PC-9 (cell line): ENCODE results near the gene PTPN14. TPM values are rescaled to one million over a fixed set of nuclear protein-coding genes. Genes with fewer than 3 reads are reported as not detected.

Experiments used
- BruUV-seq: library from RNA; stranded (reverse); fragments of 400-500 nt; replicated peaks from 2 replicates; lab custom pipeline; 2021; lab: Mats Ljungman, UMichigan
- CTCF ChIA-PET: fragments of 300-600 bp; sonication (Branson Sonifier 250); formaldehyde crosslinking; loops from one replicate; lab custom pipeline; 2022; ENCODE audit warnings: antibody characterized with exemption; lab: Charles Lee
- POLR2A ChIA-PET: fragments of 300-600 bp; sonication (Branson Sonifier 250); formaldehyde crosslinking; loops from one replicate; lab custom pipeline; 2022; ENCODE audit warnings: antibody characterized with exemption; ENCODE audit not compliant: unreplicated experiment; lab: Charles Lee
- DNase-seq, 2 experiments: peaks; one replicate each; pipeline versions ENCODE4 v3.0.0 to v3.0.0-alpha.2; 2015 to 2022; ENCODE audit warnings: mixed read lengths in 1 of 2
- H2AFZ ChIP-seq: fragments of 200-600 bp; sonication (generic); 2 replicates; pipeline ENCODE4 v1.8.1; 2017; ENCODE audit warnings: antibody characterized with exemption
- H3F3A ChIP-seq: fragments of 200-600 bp; sonication (generic); 2 replicates; pipeline ENCODE4 v1.8.1; 2017; ENCODE audit warnings: antibody characterized with exemption, mild to moderate bottlenecking, low read depth; ENCODE audit not compliant: insufficient read depth
- H3K27ac ChIP-seq: fragments of 200-600 bp; sonication (generic); 2 replicates; pipeline ENCODE4 v1.6.1; 2016; ENCODE audit warnings: mixed run types
- H3K27me3 ChIP-seq: fragments of 200-600 bp; sonication (generic); 2 replicates; pipeline ENCODE4 v1.6.1; 2016; ENCODE audit warnings: low read depth, mixed run types; ENCODE audit not compliant: insufficient read depth
- H3K36me3 ChIP-seq: fragments of 200-600 bp; sonication (generic); 2 replicates; pipeline ENCODE4 v1.6.1; 2016; ENCODE audit warnings: low read depth, mixed run types
- H3K4me1 ChIP-seq: fragments of 200-600 bp; sonication (generic); replicated peaks from 2 replicates; pipeline ENCODE4 v1.6.1; 2016; ENCODE audit warnings: mixed run types; ENCODE audit not compliant: insufficient read depth
- H3K4me2 ChIP-seq: fragments of 200-600 bp; sonication (generic); 2 replicates; pipeline ENCODE4 v1.6.1; 2017; ENCODE audit warnings: mixed run types
- H3K4me3 ChIP-seq: fragments of 200-600 bp; sonication (generic); 2 replicates; pipeline ENCODE4 v1.6.1; 2016; ENCODE audit warnings: mixed run types
- H3K79me2 ChIP-seq: fragments of 200-600 bp; sonication (generic); 2 replicates; pipeline ENCODE4 v1.6.1; 2017; ENCODE audit warnings: low read depth, mixed run types
- H3K9me2 ChIP-seq: fragments of 200-600 bp; sonication (generic); 2 replicates; pipeline ENCODE4 v1.8.1; 2017; ENCODE audit warnings: mild to moderate bottlenecking; ENCODE audit not compliant: insufficient read depth
- H3K9me3 ChIP-seq: fragments of 200-600 bp; sonication (generic); 2 replicates; pipeline ENCODE4 v1.8.1; 2016; ENCODE audit warnings: low read depth; ENCODE audit not compliant: insufficient read depth
- H4K20me1 ChIP-seq: fragments of 200-600 bp; sonication (generic); 2 replicates; pipeline ENCODE4 v1.8.1; 2017; ENCODE audit not compliant: insufficient read depth
- CTCF ChIP-seq: fragments of 200-600 bp; sonication (generic); conservative IDR thresholded peaks from 2 replicates; pipeline ENCODE4 v1.6.1; 2017; ENCODE audit warnings: mixed run types, antibody characterized with exemption, mild to moderate bottlenecking, moderate library complexity
- EZH2 ChIP-seq: fragments of 200-600 bp; sonication (generic); IDR thresholded peaks from 2 replicates; pipeline ENCODE4 v1.8.0; 2017; ENCODE audit warnings: antibody characterized with exemption, low read depth
- intact Hi-C: fragments of 100-400 bp; cut with micrococcal nuclease; formaldehyde crosslinking; loops from one replicate; pipeline ENCODE4 v1.10.0; 2022; ENCODE audit not compliant: unreplicated experiment
- total RNA-seq: library from RNA; stranded (reverse); gene quantifications from 2 replicates; pipeline ENCODE4 v1.2.3, GENCODE V29; 2021

PTPN14 gene
- total RNA-seq, 1 experiment from 2014 or later: 78.9 TPM

- TF ChIP-seq CTCF (no peak), EZH2 (no peak)
- ChIA-PET POLR2A (interaction anchor here (0.6 kb wide), 1 partner anchor 18 kb away, joined by 3 read pairs; no protein-coding TSS in a partner anchor), CTCF (no interaction called here)
- H3F3A ChIP-seq: peaks cover 19% of the 10 kb centered on the region
- H3K4me2 ChIP-seq: peak overlapping the region; percentile 24; the same call in 1 of the 2 replicates
- H3K27me3 ChIP-seq: no peaks in the 10 kb centered on the region
- no peak for DNase-seq
- no peaks in the 10 kb centered on the region for H3K36me3 ChIP-seq
- no peak overlapping the region for H3K27ac ChIP-seq
- H3K4me1 ChIP-seq: peaks cover 51% of the 10 kb centered on the region
- intact Hi-C loops: no loop called here
- H4K20me1 ChIP-seq: no peaks in the 10 kb centered on the region
- no peaks in the 10 kb centered on the region for H3K9me2 ChIP-seq
- no peak overlapping the region for H2AFZ ChIP-seq
- H3K9me3 ChIP-seq: peaks cover 3% of the 10 kb centered on the region; the same call in 1 of the 2 replicates
- H3K79me2 ChIP-seq: no peaks in the 10 kb centered on the region
- H3K4me3 ChIP-seq: no peak overlapping the region
- no TSS peak for BruUV-seq
Measured at GRCh38 chr1:214569357-214570004, 18.1 kb upstream of the PTPN14 start.

GRCh38 chr1:214568328-214568727 lies 16.9 kb upstream of the PTPN14 start:
- Histone ChIP-seq H3K4me1 (peaks cover 40% of the 10 kb centered on the region), H3K9me3 (peaks cover 3% of the 10 kb centered on the region; the same call in 1 of the 2 replicates), H3K79me2 (no peaks in the 10 kb centered on the region), H3K27ac (no peak overlapping the region), H2AFZ (no peak overlapping the region), H3K27me3 (no peaks in the 10 kb centered on the region), H3F3A (peaks cover 11% of the 10 kb centered on the region; the same call in 1 of the 2 replicates), H3K9me2 (no peaks in the 10 kb centered on the region), H3K36me3 (no peaks in the 10 kb centered on the region), H3K4me2 (no peak overlapping the region), H4K20me1 (no peaks in the 10 kb centered on the region), H3K4me3 (no peak overlapping the region)
- ChIA-PET POLR2A (interaction anchor here (0.6 to 0.7 kb wide), 3 partner anchors 16 to 105 kb away, joined by 3 to 9 read pairs (median 5); no protein-coding TSS in a partner anchor), CTCF (no interaction called here)
- no peak for DNase-seq
- TF ChIP-seq CTCF: no peak
- TF ChIP-seq EZH2: no peak
- no TSS peak for BruUV-seq
- intact Hi-C loops: no loop called here

- Histone ChIP-seq H3K9me2 (no peaks in the 10 kb centered on the region), H3K27me3 (no peaks in the 10 kb centered on the region), H3K4me1 (peaks cover 37% of the 10 kb centered on the region), H3F3A (peaks cover 11% of the 10 kb centered on the region; the same call in 1 of the 2 replicates), H2AFZ (no peak overlapping the region), H3K9me3 (peaks cover 3% of the 10 kb centered on the region; the same call in 1 of the 2 replicates), H4K20me1 (no peaks in the 10 kb centered on the region), H3K4me3 (no peak overlapping the region), H3K36me3 (no peaks in the 10 kb centered on the region), H3K79me2 (no peaks in the 10 kb centered on the region), H3K4me2 (no peak overlapping the region), H3K27ac (0 out of 2 replicates have a peak overlapping the region, but pooled peaks have one; percentile 40)
- ChIA-PET CTCF (no interaction called here), POLR2A (interaction anchor here (0.6 kb wide), 1 partner anchor 70 kb away, joined by 5 read pairs; no protein-coding TSS in a partner anchor)
- DNase-seq: no peak
- BruUV-seq: no TSS peak
- TF ChIP-seq EZH2 (no peak), CTCF (no peak)
- intact Hi-C loops: no loop called here
Measured at GRCh38 chr1:214567481-214567980, 16.1 kb upstream of the PTPN14 start.
